ENCODE measurements around the gene SLC24A4.

- no peak for TF ChIP-seq CTCF (conservative IDR thresholded peaks at IDR 0.05; ENCODE audit: low read depth, low read length)
- no peak for TF ChIP-seq BHLHE40 (IDR thresholded peaks at IDR 0.05; ENCODE audit: low read depth, low read length)
- no peak for TF ChIP-seq ELK1 (IDR thresholded peaks at IDR 0.05; ENCODE audit: borderline replicate concordance, low read depth, low read length)
- no peak for TF ChIP-seq MAZ (IDR thresholded peaks at IDR 0.05; ENCODE audit: borderline replicate concordance, low read depth, low read length)
Observed at GRCh38 chr14:92475451-92476187, 152.7 kb downstream of the SLC24A4 start.

All from IMR-90 (cell line).